D341Med (cell line): ENCODE data around the gene COL18A1.
"Not testable (repeated sequence)": the region's sequence is repeated elsewhere in the genome, so short reads cannot be mapped to it uniquely, and the experiment has no call there.

Source experiments
- DNase-seq: peaks from one replicate; pipeline ENCODE4 v3.0.0; 2012; ENCODE audit warnings: low spot score

The COL18A1 gene

GRCh38 chr21:45404730-45405270 is at the start of gene COL18A1:
COL18A1 (plus strand) TSS chr21:45405165; CDS start chr21:45405231, 66 bp downstream.
- peak; percentile 89 for DNase-seq

GRCh38 chr21:45355573-45355972 is 49.4 kb upstream of the COL18A1 start:
- DNase-seq, result no peak

GRCh38 chr21:45356251-45356650 is 48.7 kb upstream of the COL18A1 start:
- DNase-seq, result no peak

GRCh38 chr21:45356653-45357435 is 48.1 kb upstream of the COL18A1 start:
- no peak for DNase-seq

- no peak for DNase-seq
Observed at GRCh38 chr21:45357436-45358260, 47.3 kb upstream of the COL18A1 start.

- DNase-seq, result no peak
Observed at GRCh38 chr21:45358261-45358670, 46.7 kb upstream of the COL18A1 start.

GRCh38 chr21:45358711-45359310 is 46.2 kb upstream of the COL18A1 start:
- no peak for DNase-seq

- DNase-seq, result no peak
Observed at GRCh38 chr21:45359451-45360217, 45.3 kb upstream of the COL18A1 start.

GRCh38 chr21:45361033-45361997 is 43.6 kb upstream of the COL18A1 start:
- no peak for DNase-seq

- DNase-seq, result no peak
Observed at GRCh38 chr21:45362077-45362747, 42.8 kb upstream of the COL18A1 start.

GRCh38 chr21:45362748-45363145 is 42.2 kb upstream of the COL18A1 start:
- no peak for DNase-seq

- DNase-seq, result not testable (repeated sequence)
Observed at GRCh38 chr21:45363272-45363671, 41.7 kb upstream of the COL18A1 start.

GRCh38 chr21:45363921-45364467 is 41.0 kb upstream of the COL18A1 start:
- no peak for DNase-seq

GRCh38 chr21:45364468-45365185 is 40.3 kb upstream of the COL18A1 start:
- no peak for DNase-seq

- no peak for DNase-seq
Observed at GRCh38 chr21:45365186-45365607, 39.8 kb upstream of the COL18A1 start.

- no peak for DNase-seq
Observed at GRCh38 chr21:45365608-45366241, 39.2 kb upstream of the COL18A1 start.

GRCh38 chr21:45366476-45366875 is 38.5 kb upstream of the COL18A1 start:
- no peak for DNase-seq

- DNase-seq, result no peak
Observed at GRCh38 chr21:45366931-45367401, 38.0 kb upstream of the COL18A1 start.
